Osteoblast (primary cell): ENCODE data around the gene PIGM. TPM values are rescaled to one million over a fixed set of nuclear protein-coding genes. Genes with fewer than 3 reads are reported as not detected.

Source experiments
- DNase-seq: peaks from one replicate; pipeline ENCODE4 v3.0.0; 2011; ENCODE audit warnings: low spot score, mixed read lengths; ENCODE audit not compliant: insufficient read length; ENCODE audit errors: missing footprints
- H2AFZ ChIP-seq: 2 replicates; pipeline ENCODE4 v1.6.0; 2011; ENCODE audit warnings: mild to moderate bottlenecking, low read length
- H3K27ac ChIP-seq: 2 replicates; pipeline ENCODE4 v1.5.1; 2011; ENCODE audit warnings: mild to moderate bottlenecking, low read depth, low read length, moderate library complexity
- H3K27me3 ChIP-seq: 2 replicates; pipeline ENCODE4 v1.6.0; 2012; ENCODE audit warnings: mild to moderate bottlenecking, control low read depth, inconsistent platforms, low read length, moderate library complexity; ENCODE audit not compliant: insufficient read depth
- H3K36me3 ChIP-seq: 2 replicates; pipeline ENCODE4 v1.5.1; 2011; ENCODE audit warnings: mild to moderate bottlenecking, low read length, control low read depth, moderate library complexity; ENCODE audit not compliant: insufficient read depth
- H3K4me1 ChIP-seq: 2 replicates; pipeline ENCODE4 v1.5.1; 2011; ENCODE audit warnings: mild to moderate bottlenecking, low read length, control low read depth, moderate library complexity; ENCODE audit not compliant: insufficient read depth
- H3K4me2 ChIP-seq: 2 replicates; pipeline ENCODE4 v1.6.0; 2011; ENCODE audit warnings: mild to moderate bottlenecking, low read length; ENCODE audit not compliant: insufficient read depth
- H3K4me3 ChIP-seq: fragments of 200-600 bp; sonication (generic); 3 replicates; pipeline ENCODE4 v1.5.1; 2012; ENCODE audit warnings: mild to moderate bottlenecking, low read length, inconsistent platforms; ENCODE audit not compliant: insufficient read depth
- H3K79me2 ChIP-seq: 2 replicates; pipeline ENCODE4 v1.6.0; 2012; ENCODE audit warnings: mild to moderate bottlenecking, low read length, control low read depth, inconsistent platforms; ENCODE audit not compliant: insufficient read depth
- H3K9me3 ChIP-seq: 2 replicates; pipeline ENCODE4 v1.5.1; 2011; ENCODE audit warnings: low read depth, low read length, control low read depth
- H4K20me1 ChIP-seq: 2 replicates; pipeline ENCODE4 v1.6.0; 2012; ENCODE audit warnings: mild to moderate bottlenecking, low read length, control low read depth; ENCODE audit not compliant: insufficient read depth
- total RNA-seq: library from RNA; depleted of rRNA; stranded (reverse); fragments of >200 nt; gene quantifications from 2 replicates; pipeline ENCODE4 v1.2.3, GENCODE V29; 2012
- TF ChIP-seq, protein P1 (sequence below): IDR thresholded peaks from 2 replicates; pipeline ENCODE4 v1.5.1; 2011; ENCODE audit warnings: mild to moderate bottlenecking, low read depth, low read length, moderate library complexity; ENCODE audit errors: extremely low read depth

The PIGM gene
- total RNA-seq, 1 donor = 7.2 TPM

- no peak overlapping the region for H2AFZ ChIP-seq
- no peak overlapping the region for H3K4me3 ChIP-seq
- H4K20me1 ChIP-seq = no peaks in the 10 kb centered on the region
- no peaks in the 10 kb centered on the region for H3K9me3 ChIP-seq
- no peaks in the 10 kb centered on the region for H3K79me2 ChIP-seq
- no peak overlapping the region for H3K4me2 ChIP-seq
- H3K27ac ChIP-seq = no peak overlapping the region
- no peak for DNase-seq
- TF ChIP-seq, protein P1, sequence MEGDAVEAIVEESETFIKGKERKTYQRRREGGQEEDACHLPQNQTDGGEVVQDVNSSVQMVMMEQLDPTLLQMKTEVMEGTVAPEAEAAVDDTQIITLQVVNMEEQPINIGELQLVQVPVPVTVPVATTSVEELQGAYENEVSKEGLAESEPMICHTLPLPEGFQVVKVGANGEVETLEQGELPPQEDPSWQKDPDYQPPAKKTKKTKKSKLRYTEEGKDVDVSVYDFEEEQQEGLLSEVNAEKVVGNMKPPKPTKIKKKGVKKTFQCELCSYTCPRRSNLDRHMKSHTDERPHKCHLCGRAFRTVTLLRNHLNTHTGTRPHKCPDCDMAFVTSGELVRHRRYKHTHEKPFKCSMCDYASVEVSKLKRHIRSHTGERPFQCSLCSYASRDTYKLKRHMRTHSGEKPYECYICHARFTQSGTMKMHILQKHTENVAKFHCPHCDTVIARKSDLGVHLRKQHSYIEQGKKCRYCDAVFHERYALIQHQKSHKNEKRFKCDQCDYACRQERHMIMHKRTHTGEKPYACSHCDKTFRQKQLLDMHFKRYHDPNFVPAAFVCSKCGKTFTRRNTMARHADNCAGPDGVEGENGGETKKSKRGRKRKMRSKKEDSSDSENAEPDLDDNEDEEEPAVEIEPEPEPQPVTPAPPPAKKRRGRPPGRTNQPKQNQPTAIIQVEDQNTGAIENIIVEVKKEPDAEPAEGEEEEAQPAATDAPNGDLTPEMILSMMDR = no peak
- H3K27me3 ChIP-seq = no peaks in the 10 kb centered on the region
- peaks cover 33% of the 10 kb centered on the region for H3K4me1 ChIP-seq
- H3K36me3 ChIP-seq = no peaks in the 10 kb centered on the region
Measured at GRCh38 chr1:159994896-159995295, 36.9 kb downstream of the PIGM start.

DNA sequence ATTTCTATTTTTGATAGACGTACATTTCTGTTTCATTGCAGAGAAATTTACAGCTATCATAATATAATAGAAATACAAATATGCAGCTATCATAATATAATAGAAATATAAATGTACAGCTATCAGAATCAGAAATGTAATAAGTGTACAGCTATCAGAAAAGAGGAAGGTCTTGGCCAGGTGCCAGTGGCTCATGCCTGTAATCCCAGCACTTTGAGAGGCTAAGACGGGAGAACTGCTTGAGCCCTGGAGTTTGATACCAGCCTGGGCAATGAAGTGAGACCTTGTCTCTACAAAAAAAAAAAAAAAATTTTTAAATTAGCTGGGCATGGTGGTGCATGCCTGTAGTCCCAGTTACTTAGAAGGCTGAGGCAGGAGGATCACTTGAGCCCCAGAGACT, 37.9 kb downstream of the PIGM start:
- no peaks in the 10 kb centered on the region for H3K27me3 ChIP-seq
- no peak overlapping the region for H3K4me2 ChIP-seq
- H3K4me3 ChIP-seq = no peak overlapping the region
- H3K9me3 ChIP-seq = no peaks in the 10 kb centered on the region
- TF ChIP-seq, protein P1 = no peak
- no peak for DNase-seq
- H3K27ac ChIP-seq = no peak overlapping the region
- H3K79me2 ChIP-seq = no peaks in the 10 kb centered on the region
- no peak overlapping the region for H2AFZ ChIP-seq
- no peaks in the 10 kb centered on the region for H3K36me3 ChIP-seq
- no peaks in the 10 kb centered on the region for H4K20me1 ChIP-seq
- H3K4me1 ChIP-seq = peaks cover 29% of the 10 kb centered on the region

GRCh38 chr1:159992161-159992560, 39.6 kb downstream of the PIGM start:
- no peak overlapping the region for H3K4me2 ChIP-seq
- TF ChIP-seq, protein P1 = no peak

GRCh38 chr1:159991513-159991912, 40.3 kb downstream of the PIGM start:
- Histone ChIP-seq H4K20me1 (no peaks in the 10 kb centered on the region), H3K79me2 (no peaks in the 10 kb centered on the region), H3K36me3 (no peaks in the 10 kb centered on the region), H3K9me3 (no peaks in the 10 kb centered on the region), H3K4me2 (peak overlapping the region; percentile 69), H3K4me1 (peaks cover 24% of the 10 kb centered on the region), H3K4me3 (peak overlapping the region; percentile 38), H3K27me3 (no peaks in the 10 kb centered on the region), H3K27ac (no peak overlapping the region), H2AFZ (peak overlapping the region; percentile 83)
- TF ChIP-seq, protein P1 = no peak
- no peak for DNase-seq

More at GRCh38 chr1:159992161-159992560, 39.6 kb downstream of the PIGM start:
- H2AFZ ChIP-seq = no peak overlapping the region
- no peaks in the 10 kb centered on the region for H3K9me3 ChIP-seq
- no peaks in the 10 kb centered on the region for H3K79me2 ChIP-seq
- no peak for DNase-seq
- H3K4me1 ChIP-seq = peaks cover 29% of the 10 kb centered on the region
- H3K36me3 ChIP-seq = no peaks in the 10 kb centered on the region
- H3K27ac ChIP-seq = no peak overlapping the region
- H3K4me3 ChIP-seq = no peak overlapping the region
- no peaks in the 10 kb centered on the region for H3K27me3 ChIP-seq
- no peaks in the 10 kb centered on the region for H4K20me1 ChIP-seq
